HCT116 (cell line): ENCODE data around the gene SCRG1. TPM values are rescaled to one million over a fixed set of nuclear protein-coding genes. Genes with fewer than 3 reads are reported as not detected.

Experiments
- ATAC-seq: fragments of 200-7000 bp; cut with Tn5 transposase; 2 replicates; pipeline ENCODE4 v1.9.1; 2020; ENCODE audit warnings: mild to moderate bottlenecking, moderate library complexity
- BruUV-seq: library from RNA; stranded (reverse); fragments of 400-500 nt; replicated peaks from 2 replicates; lab custom pipeline; 2021; lab: Mats Ljungman, UMichigan
- CTCF ChIA-PET: fragments of 300-600 bp; sonication (Branson Sonifier 250); formaldehyde crosslinking; loops from one replicate; lab custom pipeline; 2021; ENCODE audit warnings: antibody characterized with exemption; lab: Charles Lee
- POLR2A ChIA-PET: fragments of 300-600, 350-600 bp; sonication (Branson Sonifier 250); formaldehyde crosslinking; loops from one replicate; lab custom pipeline; 2021; ENCODE audit warnings: antibody characterized with exemption; lab: Charles Lee
- RAD21 ChIA-PET, 2 experiments: fragments of 300-600 bp; sonication (Branson Sonifier 250); formaldehyde crosslinking; loops; one replicate each; lab custom pipeline; 2023; ENCODE audit warnings: low total read pairs in 2 of 2; ENCODE audit not compliant: uncharacterized antibody in 2 of 2, unreplicated experiment in 2 of 2, low non-redundant PET in 1 of 2; lab: Charles Lee
- DNase-seq: peaks from one replicate; pipeline ENCODE4 v3.0.0-alpha.2; 2010; ENCODE audit warnings: low read depth, low spot score
- H2AFZ ChIP-seq: fragments of 200-600 bp; shearing (Covaris generic), sonication (generic); 2 replicates; pipeline ENCODE4 v1.6.1; 2017; ENCODE audit warnings: low read depth, mixed run types, mixed read lengths, antibody characterized with exemption, low read length; ENCODE audit not compliant: poor library complexity, severe bottlenecking
- H3K27ac ChIP-seq: 2 replicates; pipeline ENCODE4 v1.5.1; 2012; ENCODE audit warnings: low read depth, low read length
- H3K27me3 ChIP-seq: fragments of 200-600 bp; sonication (generic); 2 replicates; pipeline ENCODE4 v1.6.1; 2016; ENCODE audit warnings: mixed run types, low read length, mixed read lengths; ENCODE audit not compliant: insufficient read depth
- H3K36me3 ChIP-seq, 2 experiments: fragments of 200-500 bp in 1 of 2; fragments of 200-600 bp in 1 of 2; sonication (Bioruptor generic) in 1 of 2; sonication (generic) in 1 of 2; 2 replicates each; pipeline versions ENCODE4 v1.5.1 to v1.6.1; 2014 to 2016; ENCODE audit warnings: low read length in 2 of 2, inconsistent platforms in 1 of 2, mixed read lengths in 1 of 2, mixed run types in 1 of 2; ENCODE audit not compliant: insufficient read depth in 2 of 2, control insufficient read depth in 1 of 2
- H3K4me1 ChIP-seq, 2 experiments: fragments of 200-600 bp in 1 of 2; sonication (generic) in 1 of 2; 2 replicates each; pipeline versions ENCODE4 v1.5.1 to v1.6.1; 2012 to 2017; ENCODE audit warnings: low read length in 2 of 2, inconsistent platforms in 1 of 2, mild to moderate bottlenecking in 1 of 2, mixed read lengths in 1 of 2, mixed run types in 1 of 2, moderate library complexity in 1 of 2; ENCODE audit not compliant: insufficient read depth in 2 of 2, control insufficient read depth in 1 of 2
- H3K4me2 ChIP-seq: fragments of 200-600 bp; sonication (generic); 2 replicates; pipeline ENCODE4 v1.6.1; 2017; ENCODE audit warnings: mixed run types, low read length, mixed read lengths
- H3K4me3 ChIP-seq, 2 experiments: fragments of 200-600 bp in 1 of 2; sonication (generic) in 1 of 2; replicated peaks in 1 of 2; 2 replicates each; pipeline ENCODE4 v1.5.1; 2011 to 2016; ENCODE audit warnings: low read length in 2 of 2, control low read depth in 1 of 2, low read depth in 1 of 2, mild to moderate bottlenecking in 1 of 2, mixed read lengths in 1 of 2, mixed run types in 1 of 2
- H3K79me2 ChIP-seq: fragments of 200-600 bp; sonication (generic); 2 replicates; pipeline ENCODE4 v1.6.1; 2017; ENCODE audit warnings: mild to moderate bottlenecking, mixed run types, low read length, moderate library complexity, mixed read lengths; ENCODE audit not compliant: insufficient read depth
- H3K9ac ChIP-seq: fragments of 200-600 bp; sonication (generic); 2 replicates; pipeline ENCODE4 v1.6.1; 2016; ENCODE audit warnings: low read length, mixed read lengths
- H3K9me2 ChIP-seq: fragments of 200-600 bp; sonication (generic), shearing (Covaris generic); 2 replicates; pipeline ENCODE4 v1.6.1; 2017; ENCODE audit warnings: mixed run types, mild to moderate bottlenecking, moderate library complexity; ENCODE audit not compliant: insufficient read depth
- H3K9me3 ChIP-seq, 2 experiments: fragments of 200-500 bp in 1 of 2; fragments of 200-600 bp in 1 of 2; sonication (Bioruptor generic) in 1 of 2; sonication (generic) in 1 of 2; 2 replicates each; pipeline ENCODE4 v1.6.1; 2014 to 2017; ENCODE audit warnings: low read length in 2 of 2, mixed read lengths in 2 of 2, inconsistent platforms in 1 of 2, low read depth in 1 of 2, mild to moderate bottlenecking in 1 of 2, mixed run types in 1 of 2, moderate library complexity in 1 of 2; ENCODE audit not compliant: control insufficient read depth in 1 of 2, insufficient read depth in 1 of 2
- H4K20me1 ChIP-seq: fragments of 200-600 bp; sonication (generic), shearing (Covaris generic); 2 replicates; pipeline ENCODE4 v1.6.1; 2017; ENCODE audit warnings: mixed run types, mild to moderate bottlenecking, moderate library complexity; ENCODE audit not compliant: insufficient read depth
- EZH2phosphoT487 ChIP-seq: fragments of 200-600 bp; IDR thresholded peaks from 2 replicates; pipeline ENCODE4 v1.6.1; 2018; ENCODE audit warnings: antibody characterized with exemption, borderline replicate concordance
- POLR2A ChIP-seq: IDR thresholded peaks from 2 replicates; pipeline ENCODE4 v1.7.0; 2011; ENCODE audit warnings: borderline replicate concordance; ENCODE audit not compliant: insufficient read depth, insufficient read length; ENCODE audit errors: extremely low read depth
- POLR2AphosphoS5 ChIP-seq: IDR thresholded peaks from 2 replicates; pipeline ENCODE4 v1.6.1; 2011; ENCODE audit warnings: mild to moderate bottlenecking, low read depth, low read length, moderate library complexity
- RAD21 ChIP-seq: IDR thresholded peaks from 2 replicates; pipeline ENCODE4 v1.6.1; 2012; ENCODE audit warnings: low read depth, mild to moderate bottlenecking
- SP1 ChIP-seq: IDR thresholded peaks from 2 replicates; pipeline ENCODE4 v1.6.1; 2012; ENCODE audit warnings: low read depth
- YY1 ChIP-seq: IDR thresholded peaks from 2 replicates; pipeline ENCODE4 v1.6.1; 2011; ENCODE audit warnings: low read length, low read depth, moderate library complexity, mild to moderate bottlenecking; ENCODE audit not compliant: insufficient replicate concordance; ENCODE audit errors: extremely low read depth
- ZNF274 ChIP-seq: fragments of 200-500 bp; sonication (Bioruptor generic); IDR thresholded peaks from 2 replicates; pipeline ENCODE4 v1.6.1; 2014; ENCODE audit warnings: mild to moderate bottlenecking, low read depth, low read length, inconsistent platforms
- intact Hi-C: fragments of 100-400 bp; cut with micrococcal nuclease; formaldehyde crosslinking; loops from 2 replicates; pipeline ENCODE4 v1.10.0; 2022
- total RNA-seq: library from RNA; stranded (reverse); gene quantifications from one replicate; pipeline ENCODE4 v1.2.1, GENCODE V29; 2021; ENCODE audit not compliant: unreplicated experiment
- TF ChIP-seq, protein P1 (sequence below): IDR thresholded peaks from 2 replicates; pipeline ENCODE4 v1.6.1; 2012; ENCODE audit warnings: low read depth

Gene SCRG1
- total RNA-seq, 1 experiment from 2014 or later: not detected

DNA sequence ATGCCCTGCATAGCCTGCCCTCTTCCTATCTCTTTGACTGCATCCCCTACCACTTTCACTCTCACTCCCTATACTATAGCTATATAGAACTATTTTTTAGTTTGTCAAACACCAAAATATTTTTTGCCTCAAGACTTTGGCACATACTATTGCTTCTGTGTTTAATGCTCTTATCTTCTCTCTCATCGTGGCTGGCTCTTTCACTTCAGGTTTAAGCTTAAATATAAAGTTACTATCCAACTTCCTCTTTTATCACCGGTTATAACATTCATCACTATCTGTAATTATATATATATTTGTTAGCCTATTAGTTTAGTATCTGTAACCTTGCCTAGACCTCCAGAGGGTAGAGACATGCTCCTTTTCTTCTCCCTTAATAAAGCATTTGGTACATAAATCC, 53.3 kb downstream of the SCRG1 start:
- Histone ChIP-seq H3K79me2 (no peaks in the 10 kb centered on the region), H2AFZ (no peak overlapping the region), H3K4me1 (peaks cover 0 to 7% of the 10 kb centered on the region in 2 experiments; a peak in 1 of 4 replicates), H3K36me3 (no peaks in the 10 kb centered on the region), H3K9ac (no peak overlapping the region), H4K20me1 (no peaks in the 10 kb centered on the region), H3K9me3 (0 out of 4 replicates have a peak, but pooled peaks cover 0 to 4% of the 10 kb centered on the region in 2 experiments), H3K27me3 (no peaks in the 10 kb centered on the region), H3K27ac (no peak overlapping the region), H3K4me3 (no peak overlapping the region), H3K4me2 (no peak overlapping the region), H3K9me2 (no peaks in the 10 kb centered on the region)
- CTCF ChIA-PET: no interaction called here
- DNase-seq (no peak), ATAC-seq (no peak)
- TF ChIP-seq SP1 (no peak), POLR2AphosphoS5 (no peak), ZNF274 (no peak), RAD21 (no peak), EZH2phosphoT487 (no peak), POLR2A (no peak), YY1 (no peak)
- TF ChIP-seq, protein P1, sequence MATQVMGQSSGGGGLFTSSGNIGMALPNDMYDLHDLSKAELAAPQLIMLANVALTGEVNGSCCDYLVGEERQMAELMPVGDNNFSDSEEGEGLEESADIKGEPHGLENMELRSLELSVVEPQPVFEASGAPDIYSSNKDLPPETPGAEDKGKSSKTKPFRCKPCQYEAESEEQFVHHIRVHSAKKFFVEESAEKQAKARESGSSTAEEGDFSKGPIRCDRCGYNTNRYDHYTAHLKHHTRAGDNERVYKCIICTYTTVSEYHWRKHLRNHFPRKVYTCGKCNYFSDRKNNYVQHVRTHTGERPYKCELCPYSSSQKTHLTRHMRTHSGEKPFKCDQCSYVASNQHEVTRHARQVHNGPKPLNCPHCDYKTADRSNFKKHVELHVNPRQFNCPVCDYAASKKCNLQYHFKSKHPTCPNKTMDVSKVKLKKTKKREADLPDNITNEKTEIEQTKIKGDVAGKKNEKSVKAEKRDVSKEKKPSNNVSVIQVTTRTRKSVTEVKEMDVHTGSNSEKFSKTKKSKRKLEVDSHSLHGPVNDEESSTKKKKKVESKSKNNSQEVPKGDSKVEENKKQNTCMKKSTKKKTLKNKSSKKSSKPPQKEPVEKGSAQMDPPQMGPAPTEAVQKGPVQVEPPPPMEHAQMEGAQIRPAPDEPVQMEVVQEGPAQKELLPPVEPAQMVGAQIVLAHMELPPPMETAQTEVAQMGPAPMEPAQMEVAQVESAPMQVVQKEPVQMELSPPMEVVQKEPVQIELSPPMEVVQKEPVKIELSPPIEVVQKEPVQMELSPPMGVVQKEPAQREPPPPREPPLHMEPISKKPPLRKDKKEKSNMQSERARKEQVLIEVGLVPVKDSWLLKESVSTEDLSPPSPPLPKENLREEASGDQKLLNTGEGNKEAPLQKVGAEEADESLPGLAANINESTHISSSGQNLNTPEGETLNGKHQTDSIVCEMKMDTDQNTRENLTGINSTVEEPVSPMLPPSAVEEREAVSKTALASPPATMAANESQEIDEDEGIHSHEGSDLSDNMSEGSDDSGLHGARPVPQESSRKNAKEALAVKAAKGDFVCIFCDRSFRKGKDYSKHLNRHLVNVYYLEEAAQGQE: no peak
- RAD21 ChIA-PET: no interaction called here
- no TSS peak for BruUV-seq
- POLR2A ChIA-PET: interaction anchor here (4.1 kb wide), 1 partner anchor 11 kb away, joined by 12 read pairs; the partner anchor contains the start of gene HMGB2
- intact Hi-C loops: no loop called here
